HG03457 (cell line): ENCODE results near the gene COL10A1.
"Not testable (repeated sequence)": the region's sequence is repeated elsewhere in the genome, so short reads cannot be mapped to it uniquely, and the experiment has no call there.

Source experiments
- ATAC-seq: cut with Tn5 transposase; IDR thresholded peaks from one replicate; pipeline ENCODE4 v1.9.1; 2021; ENCODE audit warnings: moderate number of reproducible peaks; ENCODE audit not compliant: unreplicated experiment

Gene COL10A1

DNA sequence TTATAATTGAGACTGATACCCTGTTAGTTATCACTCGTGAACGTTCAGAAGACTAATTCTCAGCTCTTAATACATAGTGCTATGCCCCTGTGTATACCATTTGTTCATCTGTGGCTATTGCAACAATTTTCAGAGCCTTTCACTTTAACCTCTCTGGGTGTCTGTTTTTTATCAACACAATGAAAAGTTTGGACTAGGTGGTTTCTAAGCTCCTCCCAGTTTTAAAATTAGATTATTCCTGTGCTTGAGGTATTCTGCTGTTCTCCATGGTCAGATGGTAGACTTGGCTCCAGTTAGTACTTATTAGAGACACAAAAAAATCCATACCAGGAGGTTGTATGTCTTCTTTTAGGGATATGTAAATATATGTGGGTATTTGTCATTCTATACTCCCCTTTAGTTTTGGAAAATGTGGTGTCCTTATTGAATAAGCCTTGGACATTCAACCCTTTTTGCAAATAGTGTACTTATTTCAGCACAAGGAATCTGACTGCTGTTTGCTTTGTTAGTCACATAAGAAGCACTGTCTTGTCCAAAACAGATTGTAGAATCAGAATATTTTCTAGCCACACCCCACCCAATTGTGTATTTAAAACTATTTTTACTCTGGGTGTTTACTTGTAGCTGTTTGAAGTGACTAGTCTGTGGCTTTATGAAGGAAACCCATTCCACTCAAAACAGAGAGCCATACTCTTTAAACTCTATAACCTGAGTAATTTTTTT lies 2.0 kb upstream of the COL10A1 start:
- no peak for ATAC-seq

DNA sequence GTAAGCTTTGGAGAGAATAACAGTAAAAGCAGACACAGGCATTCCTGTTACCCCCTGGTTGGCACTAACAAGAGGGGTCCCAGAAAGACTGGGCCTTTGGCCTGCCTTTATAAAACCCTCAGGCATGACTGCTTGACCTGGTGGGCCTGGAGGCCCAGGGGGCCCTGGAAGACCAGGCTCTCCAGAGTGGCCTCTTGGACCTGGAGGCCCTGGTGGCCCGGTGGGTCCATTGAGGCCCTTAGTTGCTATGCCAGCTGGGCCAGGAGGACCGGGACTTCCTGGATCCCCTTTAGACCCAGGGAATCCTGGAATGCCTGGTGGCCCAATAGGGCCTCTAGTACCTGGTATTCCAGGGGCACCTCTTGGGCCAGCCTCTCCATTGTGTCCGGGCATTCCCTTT lies 5.5 kb downstream of the COL10A1 start:
- no peak for ATAC-seq

DNA sequence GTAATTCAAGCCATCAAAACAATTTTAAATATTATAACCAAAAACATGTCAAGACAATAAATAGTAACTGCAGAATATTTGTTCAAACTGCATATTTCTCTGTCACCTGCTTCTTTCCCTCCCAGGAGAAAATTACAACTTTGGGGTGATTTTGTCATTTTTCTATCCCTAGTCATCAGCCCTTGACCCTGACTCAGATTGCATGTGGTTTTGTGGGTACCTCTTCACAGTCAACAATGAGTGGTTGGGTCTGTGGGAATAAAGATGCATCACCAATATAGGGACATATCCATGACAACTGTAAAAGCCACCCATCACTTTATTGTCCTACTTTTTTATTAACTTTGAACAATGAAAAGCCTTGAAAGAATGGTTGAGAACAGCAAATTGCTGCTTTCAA lies 7.3 kb downstream of the COL10A1 start:
- no peak for ATAC-seq

DNA sequence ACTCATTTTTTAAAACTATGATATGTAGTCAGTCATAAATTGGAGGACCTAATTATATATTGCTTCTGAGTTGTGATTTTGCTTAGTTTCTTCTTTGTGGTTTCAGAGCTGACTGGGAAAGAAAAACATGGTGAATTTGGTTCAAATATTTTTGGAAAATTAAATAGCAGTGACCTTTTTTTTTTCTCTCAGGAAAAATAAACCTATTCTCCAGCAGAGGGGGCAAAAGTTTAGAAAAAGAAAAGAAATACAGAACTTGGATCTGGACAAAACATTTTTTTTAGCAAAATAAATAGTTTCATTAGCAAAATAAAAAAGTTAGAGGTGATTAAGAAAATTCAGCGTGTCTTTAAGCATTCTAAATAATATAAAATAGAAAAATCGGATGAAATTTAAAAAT lies 10.2 kb downstream of the COL10A1 start:
- ATAC-seq, result no peak

DNA sequence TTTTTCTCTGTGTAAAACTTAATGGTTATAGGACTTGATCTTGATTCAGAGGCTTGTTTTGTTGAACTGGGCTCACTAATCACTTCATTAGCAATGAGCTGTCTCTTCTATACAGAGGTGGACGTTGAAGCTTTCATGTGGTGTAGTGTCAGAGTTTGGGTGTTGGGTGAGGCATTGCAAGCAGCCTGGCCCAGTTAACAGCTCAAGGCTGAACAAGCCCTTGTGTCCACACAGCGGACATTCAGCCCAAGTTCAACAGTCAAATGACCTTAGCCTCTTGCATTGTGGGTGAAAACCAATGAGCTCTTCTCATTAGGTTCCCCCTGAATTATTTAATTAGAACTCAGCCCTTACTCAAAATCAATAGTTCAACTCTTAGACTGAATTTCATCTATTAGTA lies 12.5 kb downstream of the COL10A1 start:
- ATAC-seq, result no peak

DNA sequence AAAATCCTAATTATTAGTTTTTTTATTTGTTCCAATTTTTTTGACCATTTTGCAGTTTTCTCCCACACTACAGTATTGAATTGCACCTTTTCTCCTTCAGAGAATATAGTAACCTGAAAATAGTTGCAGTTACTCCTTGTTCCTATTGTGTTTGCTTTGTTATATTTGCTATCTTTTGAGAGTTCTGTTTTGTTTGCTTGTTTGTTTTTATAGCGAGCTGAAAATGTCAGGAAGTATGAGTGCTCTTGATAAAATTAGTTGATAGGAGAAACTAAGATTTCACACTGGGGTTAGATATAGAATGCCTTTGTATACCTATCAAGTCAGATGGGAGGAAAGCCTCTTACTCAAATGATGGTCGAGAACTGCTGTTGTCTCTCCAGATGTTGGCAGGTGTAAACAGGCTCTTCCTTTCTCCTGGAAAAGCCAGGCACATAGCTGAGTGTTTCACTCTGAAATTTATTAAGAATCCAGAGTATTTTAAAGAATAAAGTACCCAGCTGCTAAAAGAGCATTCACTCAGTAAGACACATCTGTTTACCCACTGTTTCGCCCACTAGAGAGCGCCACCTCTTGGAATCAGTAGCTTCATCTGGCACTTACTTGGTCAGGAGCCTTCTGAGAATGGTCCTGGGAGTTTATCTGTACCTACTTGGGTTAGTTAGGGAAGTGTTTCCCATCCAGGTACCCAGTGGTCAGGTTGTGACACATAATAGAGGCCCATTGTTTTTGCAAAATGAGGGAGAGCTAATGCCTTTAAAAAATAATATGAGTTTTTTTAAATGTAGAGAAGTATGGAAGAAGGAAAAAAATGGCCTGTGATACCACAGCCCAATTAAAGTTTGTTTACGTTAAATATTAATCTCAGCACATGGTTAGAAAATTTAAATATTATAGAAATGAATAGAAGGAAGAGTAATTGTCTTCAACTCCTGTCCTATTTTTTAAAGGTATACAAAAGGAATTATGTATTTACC lies 14.1 kb downstream of the COL10A1 start:
- ATAC-seq, result no peak

DNA sequence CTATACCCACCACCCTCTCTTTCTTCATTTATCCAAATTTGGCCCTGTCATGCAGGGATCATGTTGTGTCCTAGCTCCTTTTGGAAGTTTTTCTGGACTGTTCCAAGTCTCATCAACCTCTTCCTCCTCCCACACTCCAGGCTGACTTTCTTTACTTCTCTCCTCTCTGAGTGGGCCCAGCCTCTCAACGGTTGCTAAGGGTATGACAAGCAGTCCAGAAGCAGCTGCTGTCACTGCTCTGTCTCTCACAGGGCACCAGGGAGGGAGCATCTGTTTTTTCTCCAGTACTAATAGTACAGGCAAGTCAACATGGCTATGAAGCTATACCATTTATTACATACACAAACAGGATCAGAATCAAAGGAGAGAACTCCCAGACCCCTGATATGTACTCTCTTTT lies 17.1 kb downstream of the COL10A1 start:
- no peak for ATAC-seq

DNA sequence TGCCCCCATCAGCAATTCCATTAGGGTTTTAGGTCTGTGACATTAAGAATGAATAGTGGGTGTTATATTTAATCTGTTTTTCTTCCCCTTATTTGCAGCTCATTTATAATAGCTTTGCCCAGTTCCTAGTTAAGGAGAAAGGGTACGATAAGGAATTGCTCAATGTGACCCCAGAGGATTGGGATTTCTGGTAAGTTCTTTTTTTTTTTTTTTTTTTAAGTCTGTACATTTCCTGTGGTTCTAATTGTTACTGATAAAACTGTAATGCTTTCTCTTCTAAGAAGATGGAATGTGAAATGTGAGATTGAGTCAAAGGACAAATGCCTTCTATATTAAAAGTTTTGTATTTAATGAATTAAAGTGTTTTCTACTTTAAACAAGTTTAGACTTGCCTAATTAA lies 19.8 kb downstream of the COL10A1 start:
- no peak for ATAC-seq

DNA sequence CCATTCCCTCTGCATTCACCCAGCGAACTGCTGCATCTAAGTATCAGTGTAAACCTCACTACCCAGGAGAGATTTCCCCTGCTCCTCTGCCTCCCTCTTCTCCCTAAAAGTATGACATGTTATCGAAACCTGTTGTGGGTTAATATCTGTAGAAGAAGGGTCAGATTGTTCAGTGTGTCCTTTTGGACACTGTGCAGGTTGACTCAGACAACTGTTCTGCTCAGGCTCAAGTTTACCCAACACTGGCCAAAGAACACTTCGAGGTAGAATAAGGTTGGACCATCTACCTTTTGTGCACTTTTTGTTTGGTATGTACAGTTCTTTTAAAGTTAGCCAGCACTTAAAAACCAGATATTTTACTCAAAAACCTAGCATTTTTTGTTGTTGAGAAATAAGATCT lies 20.7 kb downstream of the COL10A1 start:
- no peak for ATAC-seq

DNA sequence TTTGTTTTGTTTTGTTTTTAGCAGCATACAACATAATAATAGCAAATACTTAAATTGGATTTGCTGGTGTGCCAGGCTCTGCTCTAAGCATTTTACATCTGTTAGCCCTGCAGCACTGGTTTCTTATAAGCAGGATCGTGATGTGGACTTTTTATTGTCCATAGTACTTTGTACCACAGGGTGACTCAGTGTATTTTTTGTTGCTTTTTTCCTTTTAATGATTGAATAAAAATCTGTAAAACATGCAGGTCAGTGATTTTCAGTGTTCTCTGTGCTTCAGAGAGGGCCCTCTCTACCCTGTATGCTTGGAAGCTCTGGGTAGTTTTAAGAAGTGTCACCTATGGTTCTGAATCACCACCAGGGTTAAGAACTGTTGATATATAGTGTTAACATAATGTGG lies 21.3 kb downstream of the COL10A1 start:
- ATAC-seq, result no peak

DNA sequence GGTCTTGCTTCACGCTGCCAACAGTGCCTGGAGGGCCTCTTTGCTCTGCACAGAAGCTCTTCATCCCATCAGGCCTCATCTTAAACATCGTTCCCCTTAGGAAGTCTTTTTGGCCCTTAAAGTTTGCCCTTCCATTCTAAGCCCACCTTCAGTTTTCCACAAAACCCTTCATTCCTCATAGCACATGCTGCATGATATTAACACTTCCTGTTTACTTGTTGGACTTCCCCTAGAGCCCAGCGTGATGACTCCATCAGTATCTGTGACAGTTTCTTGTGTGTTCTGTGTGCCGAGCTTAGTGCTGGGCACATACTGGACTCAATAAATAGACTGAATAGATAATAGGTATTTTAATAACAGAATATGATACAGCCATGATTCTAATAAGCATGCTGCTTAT lies 23.1 kb downstream of the COL10A1 start:
- no peak for ATAC-seq

DNA sequence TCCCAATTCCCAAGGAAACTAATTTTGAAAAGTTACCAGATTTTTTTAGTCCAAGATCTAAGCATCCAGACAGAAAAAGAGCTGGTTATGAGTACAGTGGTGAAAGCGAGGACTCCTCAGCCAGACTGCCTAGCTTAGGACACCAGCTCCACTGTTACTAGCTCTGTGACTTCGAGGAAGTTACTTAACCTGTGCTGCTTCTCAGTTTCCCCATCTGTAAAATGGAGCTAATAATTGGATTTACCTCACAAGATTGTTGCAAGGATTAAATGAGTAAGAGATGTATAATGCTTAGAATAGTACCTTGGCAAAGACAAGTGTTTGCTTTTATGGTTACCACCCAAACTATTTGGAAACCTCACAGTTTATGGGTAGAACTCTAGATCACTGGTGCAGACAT lies 24.1 kb downstream of the COL10A1 start:
- ATAC-seq, result no peak

DNA sequence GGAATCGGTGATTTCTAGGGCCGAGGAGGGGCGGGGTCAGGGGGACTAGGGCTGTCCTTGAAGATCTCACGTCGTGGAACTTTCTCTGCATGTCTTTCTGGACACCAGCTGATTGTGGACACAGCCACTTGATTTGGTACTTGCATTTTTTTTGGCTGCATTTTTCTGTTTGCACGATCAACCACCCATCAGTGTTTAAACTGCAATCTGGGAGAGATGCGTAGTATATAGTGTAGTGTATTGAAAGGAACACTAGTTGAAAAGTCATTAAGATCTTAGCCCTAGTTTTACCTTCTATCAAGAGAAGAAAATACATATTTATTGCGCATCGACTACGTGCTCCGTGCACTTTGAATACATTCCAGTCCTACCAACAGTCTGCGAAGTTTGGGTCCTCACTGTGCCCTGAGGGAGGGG lies 24.6 kb downstream of the COL10A1 start:
- peak; percentile 46 for ATAC-seq

DNA sequence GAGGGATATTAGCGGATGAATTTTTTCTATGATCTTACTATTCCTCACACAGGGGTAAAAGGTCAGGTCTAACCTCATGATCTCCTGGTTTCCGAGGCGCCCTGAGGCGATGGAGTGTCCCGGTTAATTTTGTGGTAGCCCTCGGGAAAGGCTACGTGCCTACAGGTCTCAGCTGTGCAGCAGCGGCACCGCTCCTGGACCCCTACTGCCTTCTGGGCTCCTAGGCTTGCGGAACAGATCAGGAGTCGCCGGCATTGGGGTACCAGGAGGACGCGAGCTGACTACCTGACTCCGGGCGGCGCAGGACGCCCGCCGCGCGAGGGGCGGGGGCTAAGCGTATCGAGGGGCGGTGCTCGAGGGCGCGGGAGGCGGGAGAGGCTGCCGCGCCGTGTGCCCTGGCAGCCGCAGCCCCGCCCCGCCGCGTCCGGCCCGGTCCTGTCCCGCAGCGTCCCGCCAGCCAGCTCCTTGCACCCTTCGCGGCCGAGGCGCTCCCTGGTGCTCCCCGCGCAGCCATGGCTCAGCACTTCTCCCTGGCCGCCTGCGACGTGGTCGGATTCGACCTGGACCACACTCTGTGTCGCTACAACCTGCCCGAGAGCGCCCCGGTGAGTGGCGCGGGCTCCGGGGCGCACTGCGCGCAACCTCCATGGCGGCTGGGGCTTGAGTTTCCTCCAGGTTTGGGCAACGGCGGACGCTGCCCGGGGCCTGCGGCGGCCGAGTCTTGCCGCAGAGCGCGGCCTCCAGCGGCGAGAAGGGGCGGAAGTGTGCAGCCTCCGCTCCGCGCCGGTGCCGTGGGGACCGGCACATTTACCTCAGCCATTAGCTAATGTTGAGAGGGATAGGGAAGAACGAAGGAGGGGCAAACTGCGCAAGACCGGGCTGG lies 25.3 kb downstream of the COL10A1 start, which contains the start of gene NT5DC1:
NT5DC1 (plus strand) TSS at position 435 of the 883 bp plus-strand sequence; CDS start at position 513, 78 bp downstream.
- ATAC-seq, result peak; percentile 87

DNA sequence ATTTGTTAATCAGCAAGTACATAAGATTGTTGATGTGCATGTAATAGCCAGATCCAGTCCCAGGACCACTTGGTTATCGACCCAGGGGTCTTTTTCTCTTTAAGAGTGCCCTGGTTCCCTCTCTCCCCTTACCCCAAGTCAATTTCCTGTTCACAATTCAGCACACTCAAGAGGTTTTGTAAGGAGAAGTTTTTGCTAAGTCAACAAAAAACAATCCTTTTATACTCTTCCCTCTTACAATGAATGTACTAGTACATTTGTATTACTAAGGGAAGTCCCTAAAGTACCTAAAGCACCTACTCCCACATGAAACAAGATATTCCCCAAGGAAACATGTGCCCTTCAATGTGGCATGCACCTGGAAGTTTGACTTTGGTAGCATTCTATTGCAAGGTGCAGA lies 26.9 kb downstream of the COL10A1 start:
- ATAC-seq, result no peak

DNA sequence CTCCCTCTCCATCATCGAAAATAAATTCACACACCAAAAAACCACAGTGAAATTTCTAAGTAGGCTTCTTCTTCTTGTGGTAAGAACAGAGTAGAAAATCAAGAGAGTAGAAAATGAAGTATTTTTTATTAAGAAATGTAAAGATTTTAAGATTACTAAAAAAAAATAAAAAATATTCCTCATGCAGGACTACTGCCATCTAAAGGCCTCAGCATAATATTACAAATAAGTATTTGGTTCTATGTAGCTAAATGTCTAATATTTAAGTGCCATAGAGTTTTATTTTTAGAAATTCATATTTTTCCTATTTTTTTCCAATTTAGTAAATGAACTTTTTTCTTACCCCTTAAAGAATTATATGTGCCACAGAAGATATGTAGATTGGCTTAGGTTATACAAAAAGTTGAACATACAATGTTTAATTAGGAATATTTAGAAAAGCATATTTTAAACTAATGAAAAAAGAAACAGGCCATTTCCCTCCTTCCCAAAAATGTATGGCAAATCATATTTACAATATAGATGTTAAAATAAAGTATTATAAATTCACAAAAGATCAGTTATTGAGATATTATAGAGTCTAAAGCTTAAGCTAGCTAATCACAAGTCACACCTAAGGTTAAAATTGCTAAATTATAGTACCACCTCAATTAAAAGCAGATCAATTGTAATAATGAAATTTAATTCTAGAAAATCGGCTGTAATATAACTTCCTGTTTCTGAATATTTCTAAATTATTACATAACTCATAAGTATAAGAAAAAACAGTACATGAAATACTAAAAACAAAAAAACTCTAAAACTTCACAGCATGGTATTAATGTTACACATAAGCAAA lies 28.7 kb downstream of the COL10A1 start:
- ATAC-seq, result no peak

DNA sequence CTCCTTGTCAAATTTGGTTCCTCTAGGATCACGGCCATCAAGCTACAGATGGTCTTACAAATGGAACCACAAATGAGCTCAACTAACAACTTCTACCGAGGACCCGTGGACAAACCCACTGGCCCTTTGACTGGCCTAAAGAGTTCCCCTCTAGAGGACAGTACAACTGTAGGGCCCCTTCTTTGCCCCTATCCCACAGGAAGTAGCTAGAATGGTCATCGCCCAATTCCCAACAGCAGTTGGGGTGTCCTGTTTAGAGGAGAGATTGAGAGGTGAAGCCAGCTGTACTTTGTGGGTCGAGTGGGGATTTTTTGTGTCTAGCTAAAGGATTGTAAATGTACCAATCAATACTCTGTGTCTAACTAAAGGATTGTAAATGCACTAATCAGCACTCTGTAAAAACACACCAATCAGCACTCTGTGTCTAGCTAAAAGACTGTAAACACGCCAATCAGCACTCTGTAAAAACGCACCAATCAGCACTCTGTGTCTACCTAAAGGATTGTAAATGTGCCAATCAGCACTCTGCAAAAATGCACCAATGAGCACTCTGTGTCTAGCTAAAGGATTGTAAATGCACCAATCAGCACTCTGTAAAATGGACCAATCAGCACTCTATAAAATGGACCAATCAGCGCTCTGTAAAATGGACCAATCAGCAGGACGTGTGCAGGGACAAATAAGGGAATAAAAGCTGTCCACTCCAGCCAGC lies 29.7 kb downstream of the COL10A1 start:
- not testable (repeated sequence) for ATAC-seq

DNA sequence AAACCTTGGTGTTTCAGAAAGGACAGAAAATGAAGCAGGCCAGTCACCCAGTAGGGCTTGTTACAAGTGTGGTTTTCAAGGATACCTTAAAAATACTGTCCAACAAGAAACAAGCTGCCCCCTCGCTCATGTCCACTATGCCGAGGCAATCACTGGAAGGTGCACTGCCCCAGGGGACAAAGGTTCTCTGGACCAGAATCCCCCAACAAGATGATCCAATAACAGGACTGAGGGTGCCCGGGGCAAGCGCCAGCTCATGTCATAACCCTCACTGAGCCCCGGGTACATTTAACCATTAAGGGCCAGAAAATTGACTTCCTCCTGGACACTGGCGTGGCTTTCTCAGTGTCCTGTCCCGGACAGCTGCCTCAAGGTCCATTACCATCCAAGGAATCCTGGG lies 31.9 kb downstream of the COL10A1 start:
- ATAC-seq, result no peak

DNA sequence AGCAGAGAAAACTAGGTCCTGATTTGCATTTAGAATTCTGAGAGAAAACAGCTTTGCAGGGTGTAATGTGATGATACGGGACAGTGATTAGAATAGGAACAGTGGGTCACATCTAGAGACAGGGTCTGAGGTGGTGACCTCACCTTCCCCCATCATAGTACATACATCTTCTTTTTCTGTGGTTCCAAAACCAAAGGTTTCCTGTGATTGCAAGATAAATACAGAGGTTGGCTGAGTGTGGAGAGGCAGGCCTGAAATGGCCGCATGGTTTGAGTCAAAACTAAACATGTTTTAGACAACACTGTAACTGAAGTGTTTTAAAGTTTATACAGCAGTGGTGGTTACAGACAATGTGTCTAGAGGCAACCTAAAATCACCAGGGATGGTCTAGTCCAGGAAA lies 35.7 kb downstream of the COL10A1 start:
- ATAC-seq, result peak; percentile 68
